H9 (cell line): ENCODE measurements around the gene DCST1. TPM values are rescaled to one million over a fixed set of nuclear protein-coding genes. Genes with fewer than 3 reads are reported as not detected.

ENCODE experiments used
- DNase-seq: peaks from one replicate; pipeline ENCODE4 v3.0.0-alpha.2; 2017
- H2AFZ ChIP-seq: one replicate; pipeline ENCODE4 v1.6.1; 2013; ENCODE audit warnings: mild to moderate bottlenecking, low read length, control low read depth, moderate library complexity
- H2AK5ac ChIP-seq: 2 replicates; pipeline ENCODE4 v1.6.1; 2013; ENCODE audit warnings: low read length, control low read depth, mixed read lengths; ENCODE audit not compliant: insufficient read length
- H2BK120ac ChIP-seq: one replicate; pipeline ENCODE4 v1.6.1; 2013; ENCODE audit warnings: low read depth, mild to moderate bottlenecking, low read length, control low read depth, inconsistent platforms; ENCODE audit not compliant: poor library complexity, severe bottlenecking
- H2BK12ac ChIP-seq: 2 replicates; pipeline ENCODE4 v1.6.1; 2013; ENCODE audit warnings: low read length, control low read depth, mixed read lengths, low read depth; ENCODE audit not compliant: insufficient read length
- H2BK15ac ChIP-seq: 2 replicates; pipeline ENCODE4 v1.6.1; 2013; ENCODE audit warnings: low read depth, low read length, control low read depth
- H2BK20ac ChIP-seq: one replicate; pipeline ENCODE4 v1.6.1; 2013; ENCODE audit warnings: low read depth, mild to moderate bottlenecking, low read length, control low read depth, inconsistent platforms; ENCODE audit not compliant: poor library complexity, severe bottlenecking
- H2BK5ac ChIP-seq: 2 replicates; pipeline ENCODE4 v1.6.1; 2013; ENCODE audit warnings: low read length, control low read depth, mixed read lengths; ENCODE audit not compliant: insufficient read length
- H3K14ac ChIP-seq: 2 replicates; pipeline ENCODE4 v1.6.1; 2013; ENCODE audit warnings: low read length, control low read depth; ENCODE audit not compliant: insufficient read depth
- H3K18ac ChIP-seq: 2 replicates; pipeline ENCODE4 v1.6.1; 2013; ENCODE audit warnings: low read depth, mild to moderate bottlenecking, mixed read lengths, low read length, control low read depth; ENCODE audit not compliant: insufficient read length
- H3K23ac ChIP-seq: 2 replicates; pipeline ENCODE4 v1.6.1; 2013; ENCODE audit warnings: low read length, control low read depth, mixed read lengths, low read depth; ENCODE audit not compliant: insufficient read length
- H3K23me2 ChIP-seq: 2 replicates; pipeline ENCODE4 v1.6.1; 2013; ENCODE audit warnings: low read depth, mild to moderate bottlenecking, mixed read lengths, low read length, control low read depth; ENCODE audit not compliant: insufficient read length, poor library complexity, severe bottlenecking
- H3K27ac ChIP-seq: 2 replicates; pipeline ENCODE4 v1.5.1; 2013; ENCODE audit warnings: low read length, control low read depth, mixed read lengths, low read depth; ENCODE audit not compliant: insufficient read length
- H3K27me3 ChIP-seq: 2 replicates; pipeline ENCODE4 v1.6.1; 2013; ENCODE audit warnings: low read length, control low read depth, inconsistent platforms; ENCODE audit not compliant: insufficient read depth
- H3K4ac ChIP-seq: 2 replicates; pipeline ENCODE4 v1.6.1; 2013; ENCODE audit warnings: low read depth, mild to moderate bottlenecking, control low read depth, inconsistent platforms, low read length, moderate library complexity
- H3K4me1 ChIP-seq: 2 replicates; pipeline ENCODE4 v1.6.1; 2013; ENCODE audit warnings: low read length, control low read depth, inconsistent platforms; ENCODE audit not compliant: insufficient read depth
- H3K4me2 ChIP-seq: 2 replicates; pipeline ENCODE4 v1.6.1; 2013; ENCODE audit warnings: low read length, control low read depth, mixed read lengths; ENCODE audit not compliant: insufficient read length, insufficient read depth
- H3K56ac ChIP-seq: 2 replicates; pipeline ENCODE4 v1.6.1; 2013; ENCODE audit warnings: low read depth, mild to moderate bottlenecking, mixed read lengths, low read length, control low read depth; ENCODE audit not compliant: insufficient read length
- H3K79me1 ChIP-seq: 2 replicates; pipeline ENCODE4 v1.6.1; 2013; ENCODE audit warnings: low read depth, mild to moderate bottlenecking, moderate library complexity, low read length, control low read depth, inconsistent platforms; ENCODE audit not compliant: insufficient read depth, poor library complexity, severe bottlenecking
- H3K79me2 ChIP-seq: 2 replicates; pipeline ENCODE4 v1.6.1; 2013; ENCODE audit warnings: low read length, control low read depth, inconsistent platforms; ENCODE audit not compliant: insufficient read depth
- H3K9ac ChIP-seq: 2 replicates; pipeline ENCODE4 v1.6.1; 2013; ENCODE audit warnings: low read length, control low read depth, mixed read lengths; ENCODE audit not compliant: insufficient read length; ENCODE audit errors: extremely low read depth
- H3K9me3 ChIP-seq: one replicate; pipeline ENCODE4 v1.6.1; 2013; ENCODE audit warnings: low read depth, low read length, inconsistent platforms; ENCODE audit not compliant: control insufficient read depth
- H3T11ph ChIP-seq: one replicate; pipeline ENCODE4 v1.6.1; 2013; ENCODE audit warnings: mild to moderate bottlenecking, low read length, control low read depth, inconsistent platforms
- H4K20me1 ChIP-seq: one replicate; pipeline ENCODE4 v1.6.1; 2013; ENCODE audit not compliant: control insufficient read depth, insufficient read length, insufficient read depth
- H4K5ac ChIP-seq: 2 replicates; pipeline ENCODE4 v1.6.1; 2013; ENCODE audit warnings: low read depth, mild to moderate bottlenecking, mixed read lengths, low read length, control low read depth; ENCODE audit not compliant: insufficient read length
- H4K8ac ChIP-seq: replicated peaks from 2 replicates; pipeline ENCODE4 v1.6.1; 2013; ENCODE audit warnings: low read length, control low read depth, mixed read lengths, low read depth; ENCODE audit not compliant: insufficient read length
- H4K91ac ChIP-seq: 2 replicates; pipeline ENCODE4 v1.6.1; 2013; ENCODE audit warnings: low read depth, mild to moderate bottlenecking, moderate library complexity, mixed read lengths, low read length, control low read depth; ENCODE audit not compliant: insufficient read length
- H3K27ac Mint-ChIP-seq, 3 experiments: 2 replicates in 2 of 3; 3 replicates in 1 of 3; pipeline ENCODE4 v1.8.0; 2020 to 2021; ENCODE audit warnings: mixed read lengths in 3 of 3, mild to moderate bottlenecking in 1 of 3, moderate library complexity in 1 of 3
- H3K27me3 Mint-ChIP-seq: 2 replicates; pipeline ENCODE4 v1.8.0; 2021; ENCODE audit warnings: low read depth, mild to moderate bottlenecking, moderate library complexity, mixed read lengths
- H3K36me3 Mint-ChIP-seq, 3 experiments: 2 replicates in 2 of 3; 3 replicates in 1 of 3; pipeline ENCODE4 v1.8.0; 2020 to 2021; ENCODE audit warnings: low read depth in 3 of 3, mixed read lengths in 3 of 3; ENCODE audit not compliant: insufficient read depth in 1 of 3
- H3K4me1 Mint-ChIP-seq, 2 experiments: 2 replicates each; pipeline ENCODE4 v1.8.0; 2020; ENCODE audit warnings: mixed read lengths in 2 of 2
- H3K4me3 Mint-ChIP-seq, 2 experiments: 2 replicates in 1 of 2; 3 replicates in 1 of 2; pipeline ENCODE4 v1.8.0; 2020 to 2021; ENCODE audit warnings: mild to moderate bottlenecking in 2 of 2, mixed read lengths in 2 of 2, moderate library complexity in 1 of 2
- H3K9me3 Mint-ChIP-seq, 2 experiments: 2 replicates in 1 of 2; 3 replicates in 1 of 2; pipeline ENCODE4 v1.8.0; 2020; ENCODE audit warnings: mild to moderate bottlenecking in 2 of 2, mixed read lengths in 2 of 2, moderate library complexity in 1 of 2
- WGBS: extraction: QIAGEN DNeasy Blood & Tissue Kit; methylation state at CpG from one replicate; pipeline ENCODE4 v1.1.7; 2013; ENCODE audit warnings: missing lambda C conversion rate, low lambda C conversion rate, mixed read lengths; ENCODE audit not compliant: insufficient read length; ENCODE audit errors: extremely low coverage; 5-methylcytosine and 5-hydroxymethylcytosine counted together
- total RNA-seq: library from RNA; stranded (reverse); gene quantifications from 2 replicates; pipeline ENCODE4 v1.2.1, GENCODE V29; 2021
- TF ChIP-seq, protein P1 (sequence below): fragments of 200-600 bp; sonication (generic); conservative IDR thresholded peaks from 3 replicates; pipeline ENCODE4 v1.8.0; 2021; ENCODE audit warnings: antibody characterized with exemption, mild to moderate bottlenecking

DCST1 gene
- total RNA-seq, 1 experiment from 2014 or later: not detected

DNA sequence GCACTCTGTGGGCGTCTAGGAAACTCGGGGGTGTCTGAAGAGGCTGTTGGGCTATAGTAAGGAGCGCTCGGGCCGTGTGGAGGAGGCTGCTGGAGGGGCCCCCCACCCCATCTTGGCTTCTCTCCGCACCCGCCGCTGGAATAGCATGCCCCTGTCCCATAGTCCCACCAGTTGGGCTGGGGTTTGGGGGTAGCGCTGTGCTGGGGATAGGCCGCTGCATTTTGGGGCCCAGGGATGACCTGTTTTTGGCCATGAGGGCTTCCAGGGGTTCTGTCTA, 45.5 kb downstream of the DCST1 start:
- H2BK5ac ChIP-seq: no peak overlapping the region
- no peak overlapping the region for H3K56ac ChIP-seq
- Mint-ChIP-seq H3K4me3 (peak overlapping the region; percentile 60 to 81), H3K4me1 (peaks cover 27 to 49% of the 10 kb centered on the region in 2 experiments), H3K27me3 (peaks cover 92% of the 10 kb centered on the region), H3K9me3 (peaks cover 0 to 6% of the 10 kb centered on the region in 2 experiments; a peak in 2 of 5 replicates), H3K27ac (no peak overlapping the region), H3K36me3 (no peaks in the 10 kb centered on the region)
- no CpG with 5 or more reads among the region's 10 CpGs for WGBS
- no peak overlapping the region for H2AK5ac ChIP-seq
- H2BK12ac ChIP-seq: no peak overlapping the region
- peaks cover 21% of the 10 kb centered on the region for H3K23me2 ChIP-seq
- no peaks in the 10 kb centered on the region for H3K79me1 ChIP-seq
- H2BK15ac ChIP-seq: no peak overlapping the region
- H3K27ac ChIP-seq: no peak overlapping the region
- H3K9me3 ChIP-seq: no peaks in the 10 kb centered on the region
- H2BK20ac ChIP-seq: no peak overlapping the region
- H4K20me1 ChIP-seq: no peaks in the 10 kb centered on the region
- no peaks in the 10 kb centered on the region for H3K79me2 ChIP-seq
- no peak overlapping the region for H2BK120ac ChIP-seq
- no peak overlapping the region for H4K8ac ChIP-seq
- H3K4me2 ChIP-seq: peak overlapping the region; percentile 79
- H3K9ac ChIP-seq: no peak overlapping the region
- H3T11ph ChIP-seq: no peak overlapping the region
- H2AFZ ChIP-seq: no peak overlapping the region
- H3K23ac ChIP-seq: no peak overlapping the region
- DNase-seq: no peak
- H3K4me1 ChIP-seq: no peaks in the 10 kb centered on the region
- no peak overlapping the region for H3K18ac ChIP-seq
- TF ChIP-seq, protein P1, sequence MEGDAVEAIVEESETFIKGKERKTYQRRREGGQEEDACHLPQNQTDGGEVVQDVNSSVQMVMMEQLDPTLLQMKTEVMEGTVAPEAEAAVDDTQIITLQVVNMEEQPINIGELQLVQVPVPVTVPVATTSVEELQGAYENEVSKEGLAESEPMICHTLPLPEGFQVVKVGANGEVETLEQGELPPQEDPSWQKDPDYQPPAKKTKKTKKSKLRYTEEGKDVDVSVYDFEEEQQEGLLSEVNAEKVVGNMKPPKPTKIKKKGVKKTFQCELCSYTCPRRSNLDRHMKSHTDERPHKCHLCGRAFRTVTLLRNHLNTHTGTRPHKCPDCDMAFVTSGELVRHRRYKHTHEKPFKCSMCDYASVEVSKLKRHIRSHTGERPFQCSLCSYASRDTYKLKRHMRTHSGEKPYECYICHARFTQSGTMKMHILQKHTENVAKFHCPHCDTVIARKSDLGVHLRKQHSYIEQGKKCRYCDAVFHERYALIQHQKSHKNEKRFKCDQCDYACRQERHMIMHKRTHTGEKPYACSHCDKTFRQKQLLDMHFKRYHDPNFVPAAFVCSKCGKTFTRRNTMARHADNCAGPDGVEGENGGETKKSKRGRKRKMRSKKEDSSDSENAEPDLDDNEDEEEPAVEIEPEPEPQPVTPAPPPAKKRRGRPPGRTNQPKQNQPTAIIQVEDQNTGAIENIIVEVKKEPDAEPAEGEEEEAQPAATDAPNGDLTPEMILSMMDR: no peak
- no peak overlapping the region for H4K5ac ChIP-seq
- no peak overlapping the region for H4K91ac ChIP-seq
- H3K4ac ChIP-seq: no peak overlapping the region
- peaks cover 50% of the 10 kb centered on the region for H3K27me3 ChIP-seq
- no peak overlapping the region for H3K14ac ChIP-seq
